GM18499 (cell line): ENCODE measurements around the gene MARK4.

ENCODE experiments used
- ATAC-seq: cut with Tn5 transposase; IDR thresholded peaks from one replicate; pipeline ENCODE4 v1.9.1; 2021; ENCODE audit warnings: moderate number of reproducible peaks; ENCODE audit not compliant: insufficient read depth, unreplicated experiment

Gene MARK4

GRCh38 chr19:45238556-45238955 is 12.5 kb upstream of the MARK4 start:
- no peak for ATAC-seq

GRCh38 chr19:45243144-45243732 is 7.8 kb upstream of the MARK4 start:
- no peak for ATAC-seq

DNA sequence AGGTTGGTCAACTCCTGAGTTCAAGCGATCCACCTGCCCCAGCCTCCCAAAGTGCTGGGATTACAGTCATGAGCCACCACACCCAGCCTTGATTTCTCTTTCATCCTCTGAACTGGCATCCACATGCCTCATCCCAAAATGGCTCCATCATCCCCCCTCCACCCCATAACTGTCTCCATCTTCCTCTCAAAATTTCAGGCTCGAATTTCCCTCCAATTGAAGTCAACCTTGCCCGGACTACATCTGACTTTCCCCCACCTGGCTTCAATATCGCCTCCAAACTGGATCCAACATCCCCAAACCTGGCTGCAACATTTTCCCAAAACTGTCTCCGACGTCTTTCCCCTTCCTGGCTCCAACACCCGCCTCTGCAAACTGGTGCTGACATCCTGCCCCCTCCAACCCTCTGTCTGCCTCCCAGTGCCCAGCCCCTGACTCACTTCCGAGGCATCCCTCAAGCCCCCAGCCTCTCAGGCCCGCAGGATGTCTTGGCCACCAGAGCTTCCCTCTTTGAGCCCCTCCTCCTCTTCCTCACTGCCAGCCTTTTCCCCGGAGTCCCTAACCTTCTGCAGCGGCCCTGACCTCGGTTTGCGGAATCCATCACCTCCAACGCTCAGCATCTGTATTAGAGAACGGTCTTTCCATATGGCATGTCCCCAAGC is 6.8 kb upstream of the MARK4 start:
- no peak for ATAC-seq

DNA sequence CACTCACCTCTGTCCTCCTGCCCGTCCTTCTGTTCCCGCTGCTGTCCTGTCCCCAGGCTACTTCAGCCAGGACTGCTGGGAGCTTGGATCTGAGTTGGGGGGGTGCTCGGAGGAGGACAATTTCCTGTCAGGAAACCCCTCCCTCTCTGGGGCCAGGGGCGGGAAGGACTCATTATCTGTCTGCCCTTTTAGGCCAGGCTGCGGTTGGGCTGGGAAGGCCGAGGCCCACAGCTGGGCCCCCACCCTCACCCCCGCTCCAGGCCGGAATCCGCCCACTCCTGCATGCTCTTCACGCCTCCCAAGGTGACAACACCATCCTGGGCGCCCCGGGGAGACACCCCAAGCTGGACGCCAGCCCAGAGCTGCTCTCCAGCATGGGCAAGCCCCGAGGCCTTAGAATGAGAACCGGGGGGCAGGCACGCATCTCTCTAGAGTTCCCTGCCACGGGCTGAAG is 5.7 kb upstream of the MARK4 start, which contains the start of gene EXOC3L2:
EXOC3L2 (minus strand) TSS at position 74 of the 454 bp plus-strand sequence. CDS start 6,362 bp downstream, outside the sequence.
- no peak for ATAC-seq

DNA sequence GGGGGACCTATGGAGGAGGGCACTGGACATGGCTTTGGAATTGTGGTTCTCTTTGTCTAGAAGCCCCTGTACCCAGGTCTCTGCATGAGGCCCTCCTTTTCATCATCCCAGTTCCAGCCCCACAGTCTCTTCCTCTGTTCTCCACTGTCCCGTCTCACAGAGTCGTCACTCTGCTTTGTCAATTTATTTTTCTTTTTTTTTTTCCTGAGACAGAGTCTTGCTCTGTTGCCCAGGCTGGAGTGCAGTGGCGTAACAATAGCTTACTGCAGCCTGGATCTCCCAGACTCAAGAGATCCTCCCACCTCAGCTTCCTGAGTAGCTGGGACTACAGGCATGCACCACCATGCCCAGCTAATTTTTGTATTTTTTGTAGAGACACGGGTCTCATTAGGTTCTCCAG is 5.2 kb upstream of the MARK4 start:
- ATAC-seq = no peak

DNA sequence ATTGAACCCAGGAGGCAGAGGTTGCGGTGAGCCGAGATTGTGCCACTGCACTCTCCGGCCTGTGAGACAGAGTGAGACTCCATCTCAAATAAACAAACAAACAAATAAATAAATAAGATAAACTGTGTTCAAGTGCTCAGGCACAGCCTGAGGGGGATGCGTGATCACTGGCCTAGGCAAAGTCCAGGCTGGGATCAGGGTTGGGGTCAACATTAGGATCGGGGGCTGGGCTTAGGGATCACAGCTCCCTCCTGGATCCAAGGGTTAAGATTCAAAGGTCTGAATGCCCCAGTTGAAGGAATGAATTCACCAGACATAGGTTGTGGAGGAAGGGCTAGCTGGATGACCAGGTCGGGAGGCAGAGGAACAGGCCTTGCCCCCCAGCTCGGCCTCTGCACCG is 3.9 kb upstream of the MARK4 start:
- no peak for ATAC-seq

GRCh38 chr19:45249261-45250033 is 1.6 kb upstream of the MARK4 start:
- ATAC-seq = no peak

- no peak for ATAC-seq
These were observed 747 bp upstream of the MARK4 start for GRCh38 chr19:45250216-45250831.

DNA sequence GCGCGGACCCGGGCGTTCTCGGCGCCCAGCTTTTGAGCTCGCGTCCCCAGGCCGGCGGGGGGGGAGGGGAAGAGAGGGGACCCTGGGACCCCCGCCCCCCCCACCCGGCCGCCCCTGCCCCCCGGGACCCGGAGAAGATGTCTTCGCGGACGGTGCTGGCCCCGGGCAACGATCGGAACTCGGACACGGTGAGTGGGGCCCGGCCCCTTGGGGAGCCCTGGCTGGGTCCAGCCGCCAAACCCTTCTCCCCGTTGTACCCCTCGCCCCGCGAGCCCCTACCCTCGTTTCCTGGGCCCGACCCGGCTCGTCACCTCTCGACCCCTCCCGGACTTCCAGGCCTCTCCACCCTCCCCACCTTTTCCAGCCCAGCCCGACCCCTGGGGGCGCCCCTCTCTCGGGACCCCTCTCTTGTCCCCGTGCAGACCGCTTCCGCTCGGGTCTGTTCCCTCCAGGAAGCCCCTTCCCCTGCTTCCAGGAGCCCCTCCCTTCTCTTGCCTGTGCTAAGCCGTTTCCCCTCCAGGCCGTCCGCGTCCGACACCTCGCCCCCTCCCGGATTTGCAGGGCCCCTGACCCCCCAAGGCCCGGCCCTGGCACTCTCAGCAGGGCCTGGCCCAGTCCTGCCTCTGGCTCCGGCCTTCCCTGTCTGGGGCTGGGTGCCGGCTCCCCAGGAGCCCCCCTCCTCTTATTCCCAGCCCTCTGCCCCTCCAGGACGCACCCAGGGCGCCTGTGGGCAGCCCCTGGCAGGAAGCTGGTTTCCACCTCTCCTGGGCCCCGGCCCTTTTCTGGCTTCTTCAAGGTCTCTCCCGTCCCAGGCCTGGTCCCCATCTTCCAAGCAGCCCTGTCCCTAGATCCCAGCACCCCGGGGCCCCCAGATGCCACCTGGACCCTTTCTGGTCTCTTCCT is 632 bp downstream of the MARK4 start:
- no peak for ATAC-seq

- no peak for ATAC-seq
These were observed 2.4 kb downstream of the MARK4 start for GRCh38 chr19:45253396-45254027.

- no peak for ATAC-seq
These were observed 3.0 kb downstream of the MARK4 start for GRCh38 chr19:45254044-45254531.

- no peak for ATAC-seq
These were observed 4.6 kb downstream of the MARK4 start for GRCh38 chr19:45255611-45256157.

DNA sequence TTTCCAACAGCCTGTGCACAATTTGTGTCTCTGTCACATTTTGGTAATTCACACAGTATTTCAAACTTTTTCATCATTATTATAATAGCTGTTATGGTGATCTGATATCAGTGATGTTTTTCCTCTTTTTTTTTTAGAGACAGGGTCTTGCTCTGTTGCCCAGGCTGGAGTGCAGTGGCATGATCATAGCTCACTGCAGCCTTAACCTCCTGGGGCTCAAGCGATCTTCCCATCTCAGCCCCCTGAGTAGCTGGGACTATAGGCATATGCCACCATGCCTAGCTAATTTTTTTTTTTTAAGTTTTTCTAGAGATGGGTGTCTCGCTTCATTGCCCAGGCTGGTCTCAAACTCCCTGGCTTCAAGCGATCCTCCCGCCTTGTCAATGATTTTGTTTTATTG is 5.8 kb downstream of the MARK4 start:
- ATAC-seq = no peak

GRCh38 chr19:45258862-45259261 is 7.8 kb downstream of the MARK4 start:
- ATAC-seq = no peak

DNA sequence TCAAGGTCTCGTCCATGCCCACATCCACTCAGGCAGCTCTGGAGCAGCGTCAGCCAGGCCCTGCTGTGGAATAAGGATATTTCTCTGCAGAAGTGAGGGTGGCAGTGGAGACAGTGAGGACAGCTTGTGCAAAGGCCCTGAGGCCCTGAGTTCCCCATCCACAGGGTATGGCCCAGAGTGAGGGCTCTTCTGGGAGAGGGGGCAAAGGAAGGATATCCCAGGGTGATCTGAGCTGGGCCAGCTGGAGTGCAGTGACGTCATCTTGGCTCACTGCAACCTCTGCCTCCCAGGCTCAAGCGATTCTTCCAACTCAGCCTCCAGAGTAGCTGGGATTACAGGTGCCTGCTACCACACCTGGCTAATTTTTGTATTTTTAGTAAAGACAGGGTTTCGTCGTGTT is 11.5 kb downstream of the MARK4 start:
- ATAC-seq = no peak

- ATAC-seq = no peak
These were observed 11.9 kb downstream of the MARK4 start for GRCh38 chr19:45263013-45263412.

DNA sequence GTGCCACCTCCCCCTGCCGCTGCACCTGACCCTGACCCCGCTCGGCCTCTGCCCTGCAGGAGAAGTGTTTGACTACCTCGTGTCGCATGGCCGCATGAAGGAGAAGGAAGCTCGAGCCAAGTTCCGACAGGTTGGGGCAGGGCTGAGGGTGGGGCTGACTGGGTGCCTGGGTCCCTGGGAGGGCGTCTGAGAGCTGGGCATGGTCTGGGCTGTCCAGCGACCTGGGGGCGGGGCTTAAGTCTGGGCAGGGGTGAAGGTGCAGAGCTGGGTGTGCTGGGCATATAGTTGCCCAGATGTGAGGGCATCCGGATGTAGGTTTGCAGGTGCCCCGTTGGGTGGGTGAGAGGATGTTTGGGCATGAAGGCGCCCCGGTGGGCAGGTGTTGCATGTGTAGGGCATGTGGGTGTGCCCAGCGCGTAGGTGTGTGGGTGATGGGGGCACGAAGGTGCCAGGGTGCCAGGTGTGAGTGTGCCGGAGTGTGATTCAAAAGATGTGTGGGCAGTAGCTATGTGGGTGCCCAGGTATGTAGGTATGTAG is 13.8 kb downstream of the MARK4 start:
- ATAC-seq = no peak

GRCh38 chr19:45265375-45265774 is 14.3 kb downstream of the MARK4 start:
- no peak for ATAC-seq

DNA sequence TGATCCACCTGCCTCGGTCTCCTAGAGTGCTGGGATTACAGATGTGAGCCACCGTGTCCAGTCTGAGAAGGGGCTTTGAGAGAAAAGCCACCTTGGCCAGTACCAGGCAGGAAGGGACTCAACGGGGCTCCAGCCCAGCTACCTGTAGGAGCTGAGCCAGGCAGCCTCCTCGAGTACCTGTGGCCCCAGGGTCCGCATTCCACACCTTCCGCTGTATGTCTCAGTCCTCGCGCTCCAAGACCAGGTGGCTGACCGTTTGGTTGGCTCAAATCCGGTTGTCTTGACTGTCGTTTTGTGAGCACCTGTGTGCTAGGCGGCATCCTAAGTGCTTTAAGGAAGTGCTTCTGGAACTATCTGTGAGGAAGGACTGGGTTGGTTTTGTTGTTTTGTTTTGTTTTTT is 16.2 kb downstream of the MARK4 start:
- no peak for ATAC-seq
